Breast epithelium (tissue), 4 donors: ENCODE results near the gene FBXL13. TPM values are rescaled to one million over a fixed set of nuclear protein-coding genes. Genes with fewer than 3 reads are reported as not detected.

Source experiments
- DNase-seq, 2 donors: peaks; one replicate each; pipeline ENCODE4 v3.0.0-alpha.2; 2019; ENCODE audit warnings: low spot score in 2 of 2
- H3K27ac ChIP-seq, 2 donors: fragments of 200-600 bp; sonication (generic) in 1 of 2; one replicate each; pipeline ENCODE4 v1.5.1; 2016 to 2019; ENCODE audit warnings: mild to moderate bottlenecking in 1 of 2
- H3K27me3 ChIP-seq, 2 donors: fragments of 200-600 bp; sonication (generic) in 1 of 2; one replicate each; pipeline versions ENCODE4 v1.5.1 to v1.6.0; 2017 to 2019; ENCODE audit warnings: control low read depth in 1 of 2, mild to moderate bottlenecking in 1 of 2
- H3K36me3 ChIP-seq: fragments of 200-600 bp; one replicate; pipeline ENCODE4 v1.5.1; 2019
- H3K4me1 ChIP-seq, 2 donors: fragments of 200-600 bp; sonication (generic); one replicate each; pipeline ENCODE4 v1.5.1; 2016 to 2019; ENCODE audit warnings: control low read depth in 1 of 2
- H3K4me3 ChIP-seq, 3 donors: fragments of 200-600 bp; sonication (generic); 1 replicate in 2 of 3; 2 replicates in 1 of 3; pipeline ENCODE4 v1.5.1; 2016 to 2019; ENCODE audit warnings: mild to moderate bottlenecking in 3 of 3, moderate library complexity in 2 of 3
- H3K9me3 ChIP-seq, 2 donors: fragments of 200-600 bp; sonication (generic) in 1 of 2; one replicate each; pipeline ENCODE4 v1.5.1; 2016 to 2019; ENCODE audit warnings: control low read depth in 1 of 2
- POLR2A ChIP-seq: fragments of 450-650 bp; IDR thresholded peaks from one replicate; pipeline ENCODE4 v1.6.1; 2016; ENCODE audit warnings: antibody characterized with exemption, mild to moderate bottlenecking, moderate library complexity
- POLR2AphosphoS5 ChIP-seq, 3 donors: sonication (generic); formaldehyde crosslinking; IDR thresholded peaks; one replicate each; pipeline ENCODE4 v1.6.1; 2017; ENCODE audit warnings: antibody characterized with exemption in 3 of 3
- intact Hi-C: fragments of 100-400 bp; cut with DNase I; formaldehyde crosslinking; loops from one replicate; pipeline ENCODE4 v1.15.1; 2023; ENCODE audit warnings: low total_unique reads
- total RNA-seq, 3 donors: library from RNA; depleted of rRNA; stranded (reverse); fragments of >200 nt; gene quantifications; one replicate each; pipeline ENCODE4 v1.1.0, GENCODE V29; 2016
- TF ChIP-seq, protein P1 (sequence below), 3 donors: fragments of 450-650 bp; IDR thresholded peaks; one replicate each; pipeline ENCODE4 v1.5.1; 2016 to 2017; ENCODE audit warnings: antibody characterized with exemption in 3 of 3, mild to moderate bottlenecking in 3 of 3, moderate library complexity in 3 of 3

The FBXL13 gene
- total RNA-seq, 3 donors from 2014 or later, result 1.1 to 4.2 (median 3.3) TPM

DNA sequence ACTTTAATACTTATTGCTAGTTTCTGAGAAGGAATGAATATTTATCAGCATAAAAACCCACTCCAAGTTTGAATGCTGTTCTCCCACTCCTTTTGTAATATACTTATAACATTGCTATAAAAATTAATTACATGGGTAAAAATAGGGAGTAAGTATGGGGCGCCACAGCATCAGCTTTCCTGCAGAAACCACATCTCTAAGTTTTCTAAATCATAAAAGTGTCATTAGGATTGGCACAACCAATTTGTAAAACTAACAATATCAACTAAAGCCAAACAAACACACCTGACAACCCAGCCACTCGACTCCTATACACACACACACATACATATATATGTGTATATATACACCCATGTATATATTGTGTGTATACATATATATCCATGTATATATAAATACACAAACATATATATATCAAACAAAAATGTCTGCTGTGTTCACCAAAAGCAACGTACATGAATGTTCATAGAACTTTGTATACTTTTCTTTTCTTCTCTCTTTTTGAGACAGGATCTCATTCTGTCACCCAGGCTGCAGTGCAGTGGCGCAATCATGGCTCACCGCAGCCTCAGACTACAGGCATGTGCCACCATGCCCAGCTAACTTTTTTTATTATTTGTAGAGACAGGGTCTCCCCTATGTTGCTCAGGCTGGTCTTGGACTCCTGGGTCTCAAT is 176.6 kb downstream of the FBXL13 start:
- Histone ChIP-seq H3K4me3 (no peak overlapping the region), H3K9me3 (no peaks in the 10 kb centered on the region), H3K36me3 (no peaks in the 10 kb centered on the region), H3K27ac (no peak overlapping the region), H3K27me3 (no peaks in the 10 kb centered on the region), H3K4me1 (no peaks in the 10 kb centered on the region)
- TF ChIP-seq POLR2A (no peak), POLR2AphosphoS5 (IDR thresholded peaks at IDR 0.05) (no peak)
- TF ChIP-seq, protein P1, sequence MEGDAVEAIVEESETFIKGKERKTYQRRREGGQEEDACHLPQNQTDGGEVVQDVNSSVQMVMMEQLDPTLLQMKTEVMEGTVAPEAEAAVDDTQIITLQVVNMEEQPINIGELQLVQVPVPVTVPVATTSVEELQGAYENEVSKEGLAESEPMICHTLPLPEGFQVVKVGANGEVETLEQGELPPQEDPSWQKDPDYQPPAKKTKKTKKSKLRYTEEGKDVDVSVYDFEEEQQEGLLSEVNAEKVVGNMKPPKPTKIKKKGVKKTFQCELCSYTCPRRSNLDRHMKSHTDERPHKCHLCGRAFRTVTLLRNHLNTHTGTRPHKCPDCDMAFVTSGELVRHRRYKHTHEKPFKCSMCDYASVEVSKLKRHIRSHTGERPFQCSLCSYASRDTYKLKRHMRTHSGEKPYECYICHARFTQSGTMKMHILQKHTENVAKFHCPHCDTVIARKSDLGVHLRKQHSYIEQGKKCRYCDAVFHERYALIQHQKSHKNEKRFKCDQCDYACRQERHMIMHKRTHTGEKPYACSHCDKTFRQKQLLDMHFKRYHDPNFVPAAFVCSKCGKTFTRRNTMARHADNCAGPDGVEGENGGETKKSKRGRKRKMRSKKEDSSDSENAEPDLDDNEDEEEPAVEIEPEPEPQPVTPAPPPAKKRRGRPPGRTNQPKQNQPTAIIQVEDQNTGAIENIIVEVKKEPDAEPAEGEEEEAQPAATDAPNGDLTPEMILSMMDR (IDR thresholded peaks at IDR 0.05), result no peak
- intact Hi-C loops, result loop anchor here (5.0 kb wide), 1 partner anchor 224 kb away; no protein-coding TSS in a partner anchor
- no peak for DNase-seq

DNA sequence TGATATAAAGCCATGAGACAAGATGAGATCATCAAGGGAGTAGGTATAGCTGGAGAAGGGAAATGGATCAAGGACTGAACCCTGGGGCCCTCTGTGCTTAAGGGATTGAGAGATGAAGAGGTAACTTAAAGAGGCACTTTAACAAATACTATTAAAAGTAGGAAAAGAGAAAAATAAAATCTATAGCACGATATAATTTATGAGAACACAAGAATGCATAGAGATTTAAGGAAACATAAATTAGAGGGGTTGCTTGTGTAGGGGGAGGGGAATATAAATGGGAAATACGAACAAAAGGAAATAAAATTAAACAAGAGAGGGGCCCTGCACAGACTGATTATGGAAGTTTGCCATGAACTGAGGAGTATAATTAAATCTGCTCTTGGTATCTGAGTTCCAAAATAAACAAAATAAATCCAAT is 177.4 kb downstream of the FBXL13 start:
- H3K4me3 ChIP-seq, result no peak overlapping the region
- no peak for TF ChIP-seq POLR2A
- no peak for TF ChIP-seq POLR2AphosphoS5 (IDR thresholded peaks at IDR 0.05)
- TF ChIP-seq, protein P1 (IDR thresholded peaks at IDR 0.05), result no peak
- DNase-seq, result no peak
- H3K27ac ChIP-seq, result no peak overlapping the region
- H3K36me3 ChIP-seq, result no peaks in the 10 kb centered on the region
- no peaks in the 10 kb centered on the region for H3K4me1 ChIP-seq
- no peaks in the 10 kb centered on the region for H3K9me3 ChIP-seq
- intact Hi-C loops, result loop anchor here (5.0 kb wide), 1 partner anchor 225 kb away; no protein-coding TSS in a partner anchor
- no peaks in the 10 kb centered on the region for H3K27me3 ChIP-seq

DNA sequence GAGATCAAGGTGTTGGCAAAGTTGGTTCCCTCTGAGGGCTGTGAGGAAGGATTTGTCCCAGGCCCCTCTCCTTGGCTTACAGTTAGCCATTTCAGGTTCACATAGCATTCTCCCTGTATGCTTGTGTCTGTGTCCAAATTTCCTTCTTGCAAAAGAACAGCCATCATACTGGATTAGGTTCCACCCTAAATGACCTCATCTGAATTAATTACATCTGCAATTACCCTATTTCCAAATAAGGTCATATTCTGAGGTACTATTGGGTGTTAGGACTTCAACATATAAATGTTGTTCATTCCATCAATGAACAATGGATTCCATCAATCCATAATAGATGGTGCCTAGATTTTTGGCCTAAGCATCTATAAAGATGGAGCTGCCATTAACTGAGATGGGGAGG is 178.0 kb downstream of the FBXL13 start:
- no peaks in the 10 kb centered on the region for H3K36me3 ChIP-seq
- DNase-seq, result no peak
- no peak overlapping the region for H3K4me3 ChIP-seq
- H3K9me3 ChIP-seq, result no peaks in the 10 kb centered on the region
- no peak for TF ChIP-seq POLR2AphosphoS5 (IDR thresholded peaks at IDR 0.05)
- TF ChIP-seq, protein P1 (IDR thresholded peaks at IDR 0.05), result no peak
- no peak for TF ChIP-seq POLR2A
- no peaks in the 10 kb centered on the region for H3K4me1 ChIP-seq
- intact Hi-C loops, result loop anchor here (5.0 kb wide), 1 partner anchor 226 kb away; no protein-coding TSS in a partner anchor
- no peaks in the 10 kb centered on the region for H3K27me3 ChIP-seq
- no peak overlapping the region for H3K27ac ChIP-seq

DNA sequence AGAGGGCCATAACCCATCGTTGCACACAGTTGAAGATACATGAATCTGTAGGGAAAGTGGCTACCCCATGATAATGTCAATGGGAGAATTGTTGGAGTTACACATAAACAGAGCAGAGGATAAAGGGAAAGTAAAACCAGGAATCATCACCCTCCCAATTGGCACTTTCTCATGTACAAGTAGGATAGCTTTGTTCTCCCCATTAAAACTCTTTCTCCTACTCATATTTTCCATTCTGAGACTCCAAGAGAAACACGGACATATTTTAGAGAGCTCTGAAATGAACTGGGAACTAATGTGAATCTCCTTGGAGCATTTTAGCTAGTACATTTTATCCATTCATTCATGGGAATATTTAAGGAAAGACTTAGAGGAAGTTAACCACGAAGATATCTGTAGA is 179.0 kb downstream of the FBXL13 start:
- intact Hi-C loops, result loop anchor here (5.0 kb wide), 1 partner anchor 227 kb away; no protein-coding TSS in a partner anchor
- TF ChIP-seq, protein P1 (IDR thresholded peaks at IDR 0.05), result no peak
- TF ChIP-seq POLR2AphosphoS5 (IDR thresholded peaks at IDR 0.05) (no peak), POLR2A (no peak)
- no peaks in the 10 kb centered on the region for H3K27me3 ChIP-seq
- H3K9me3 ChIP-seq, result no peaks in the 10 kb centered on the region
- H3K27ac ChIP-seq, result peak overlapping the region; percentile 29 to 30
- no peaks in the 10 kb centered on the region for H3K36me3 ChIP-seq
- no peaks in the 10 kb centered on the region for H3K4me1 ChIP-seq
- no peak for DNase-seq
- no peak overlapping the region for H3K4me3 ChIP-seq

DNA sequence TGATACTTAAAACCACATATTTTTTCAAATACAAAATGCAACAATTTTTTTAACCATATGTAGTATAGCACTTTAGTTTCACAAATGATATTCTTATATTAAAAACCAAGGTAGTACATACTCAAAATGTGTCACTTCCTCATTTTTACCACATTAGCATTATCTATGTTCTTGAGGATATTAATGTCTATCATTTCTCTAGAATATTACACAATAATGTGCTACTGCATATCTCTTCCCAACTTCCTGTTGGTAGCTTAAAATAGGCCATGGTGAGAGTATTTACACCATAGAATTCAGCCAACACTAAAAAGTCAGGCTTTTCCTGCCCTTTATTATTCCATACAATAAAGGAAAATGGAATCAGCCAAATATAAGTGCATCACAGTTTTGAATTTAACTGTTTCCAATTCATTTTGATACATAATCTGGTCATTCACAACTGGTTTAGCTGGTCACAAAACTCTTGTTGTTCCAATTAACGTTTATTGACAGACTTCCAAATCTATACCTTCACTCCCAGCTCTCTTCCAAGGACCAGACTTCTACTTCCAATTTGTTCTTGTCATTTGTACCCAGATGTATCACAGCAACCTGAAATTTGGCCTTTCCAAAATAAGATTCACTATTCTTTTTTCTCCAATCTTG is 181.8 kb downstream of the FBXL13 start:
- TF ChIP-seq, protein P1 (IDR thresholded peaks at IDR 0.05), result no peak
- TF ChIP-seq POLR2A, result no peak
- TF ChIP-seq POLR2AphosphoS5 (IDR thresholded peaks at IDR 0.05), result no peak
- DNase-seq, result no peak
- Histone ChIP-seq H3K4me3 (no peak overlapping the region), H3K27ac (peak overlapping the region in 1 of 2 donors; percentile 16), H3K27me3 (no peaks in the 10 kb centered on the region), H3K4me1 (no peaks in the 10 kb centered on the region), H3K9me3 (no peaks in the 10 kb centered on the region), H3K36me3 (no peaks in the 10 kb centered on the region)
- intact Hi-C loops, result no loop called here
